BJ (cell line): ENCODE measurements around the gene HTRA2. TPM values are rescaled to one million over a fixed set of nuclear protein-coding genes. Genes with fewer than 3 reads are reported as not detected.

ENCODE experiments used
- CTCF ChIA-PET: fragments of 350-600 bp; formaldehyde crosslinking; extraction: SDS; loops from one replicate; lab custom pipeline; 2021; ENCODE audit warnings: antibody characterized with exemption, inconsistent platforms; lab: Yijun Ruan, JAX
- POLR2A ChIA-PET: fragments of 300-600 bp; sonication (Branson Sonifier 250); formaldehyde crosslinking; extraction: SDS; loops from one replicate; lab custom pipeline; 2021; ENCODE audit warnings: antibody characterized with exemption; lab: Charles Lee
- DNase-seq: peaks from one replicate; pipeline ENCODE4 v3.0.0-alpha.2; 2011; ENCODE audit warnings: low read depth
- H3K27me3 ChIP-seq: 2 replicates; pipeline ENCODE4 v1.6.0; 2011; ENCODE audit warnings: low read length; ENCODE audit not compliant: control insufficient read depth, insufficient read depth
- H3K36me3 ChIP-seq: 2 replicates; pipeline ENCODE4 v1.5.1; 2011; ENCODE audit warnings: low read length; ENCODE audit not compliant: control insufficient read depth, insufficient read depth
- H3K4me3 ChIP-seq: 2 replicates; pipeline ENCODE4 v1.5.1; 2011; ENCODE audit warnings: low read depth, mild to moderate bottlenecking, control low read depth, low read length
- CTCF ChIP-seq: IDR thresholded peaks from 2 replicates; pipeline ENCODE4 v1.5.1; 2011; ENCODE audit warnings: low read depth, mild to moderate bottlenecking, control low read depth, inconsistent platforms, low read length, moderate library complexity; ENCODE audit not compliant: insufficient read depth
- polyA plus RNA-seq: library from polyadenylated mRNA; depleted of rRNA; stranded (reverse); fragments of >200 nt; gene quantifications from 2 replicates; pipeline ENCODE4 v1.2.3, GENCODE V29; 2011

Gene HTRA2
- polyA plus RNA-seq, 1 experiment, result 36.1 TPM

- POLR2A ChIA-PET, result no interaction called here
- no peak for DNase-seq
- no peak for TF ChIP-seq CTCF
- no peak overlapping the region for H3K4me3 ChIP-seq
- peaks cover 23% of the 10 kb centered on the region for H3K27me3 ChIP-seq
- peaks cover 7% of the 10 kb centered on the region for H3K36me3 ChIP-seq
- CTCF ChIA-PET, result no interaction called here
Measured at GRCh38 chr2:74510272-74510671, 19.5 kb upstream of the HTRA2 start.

- H3K36me3 ChIP-seq, result no peaks in the 10 kb centered on the region; the same call in 1 of the 2 replicates
- POLR2A ChIA-PET, result no interaction called here
- no peak overlapping the region for H3K4me3 ChIP-seq
- TF ChIP-seq CTCF, result no peak
- CTCF ChIA-PET, result no interaction called here
- DNase-seq, result no peak
- H3K27me3 ChIP-seq, result peaks cover 31% of the 10 kb centered on the region
Measured at GRCh38 chr2:74511104-74511989, 18.4 kb upstream of the HTRA2 start.

- ChIA-PET CTCF (interaction anchor here (1.2 kb wide), 1 partner anchor 13 kb away, joined by 3 read pairs; the partner anchor contains the start of gene DQX1), POLR2A (no interaction called here)
- Histone ChIP-seq H3K4me3 (no peak overlapping the region), H3K36me3 (no peaks in the 10 kb centered on the region; the same call in 1 of the 2 replicates), H3K27me3 (peaks cover 42% of the 10 kb centered on the region)
- DNase-seq, result no peak
- TF ChIP-seq CTCF, result no peak
Measured at GRCh38 chr2:74512744-74513604, 16.8 kb upstream of the HTRA2 start.

GRCh38 chr2:74513605-74514367 lies 15.9 kb upstream of the HTRA2 start:
- Histone ChIP-seq H3K27me3 (peaks cover 49% of the 10 kb centered on the region), H3K36me3 (no peaks in the 10 kb centered on the region; the same call in 1 of the 2 replicates), H3K4me3 (no peak overlapping the region)
- TF ChIP-seq CTCF, result no peak
- no peak for DNase-seq
- CTCF ChIA-PET, result interaction anchor here (1.2 kb wide), 1 partner anchor 12 kb away, joined by 3 read pairs; the partner anchor contains the start of gene DQX1
- POLR2A ChIA-PET, result no interaction called here
